ENCODE measurements around the gene ADIPOR2. TPM values are rescaled to one million over a fixed set of nuclear protein-coding genes. Genes with fewer than 3 reads are reported as not detected.
"Not testable (repeated sequence)": the region's sequence is repeated elsewhere in the genome, so short reads cannot be mapped to it uniquely, and the experiment has no call there.

The ADIPOR2 gene
- total RNA-seq, 4 donors from 2014 or later, result 75.1 to 119 (median 93.4) TPM

DNA sequence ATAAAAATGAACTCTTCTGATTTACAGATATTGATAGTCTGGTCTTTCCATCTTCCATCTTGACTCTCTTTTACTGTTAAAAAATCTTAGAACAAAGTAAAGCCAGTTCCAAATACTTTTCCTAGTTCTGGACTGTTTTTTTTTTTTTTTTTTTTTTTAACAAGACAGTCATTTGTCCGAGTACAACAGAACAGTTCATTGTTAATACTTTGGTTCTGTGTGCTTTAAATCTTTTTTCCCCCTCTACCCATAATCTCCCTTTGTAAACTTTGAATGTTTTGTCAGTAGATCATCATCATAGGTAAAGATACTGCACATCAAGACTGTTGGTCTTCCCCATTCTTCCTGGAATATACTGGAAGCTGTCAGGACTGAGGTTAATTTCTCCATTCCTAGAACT is 38.0 kb downstream of the ADIPOR2 start:
- DNase-seq (ENCODE audit: low spot score) (no peak), ATAC-seq (ENCODE audit: low FRiP score) (no peak)
- TF ChIP-seq, protein P1, sequence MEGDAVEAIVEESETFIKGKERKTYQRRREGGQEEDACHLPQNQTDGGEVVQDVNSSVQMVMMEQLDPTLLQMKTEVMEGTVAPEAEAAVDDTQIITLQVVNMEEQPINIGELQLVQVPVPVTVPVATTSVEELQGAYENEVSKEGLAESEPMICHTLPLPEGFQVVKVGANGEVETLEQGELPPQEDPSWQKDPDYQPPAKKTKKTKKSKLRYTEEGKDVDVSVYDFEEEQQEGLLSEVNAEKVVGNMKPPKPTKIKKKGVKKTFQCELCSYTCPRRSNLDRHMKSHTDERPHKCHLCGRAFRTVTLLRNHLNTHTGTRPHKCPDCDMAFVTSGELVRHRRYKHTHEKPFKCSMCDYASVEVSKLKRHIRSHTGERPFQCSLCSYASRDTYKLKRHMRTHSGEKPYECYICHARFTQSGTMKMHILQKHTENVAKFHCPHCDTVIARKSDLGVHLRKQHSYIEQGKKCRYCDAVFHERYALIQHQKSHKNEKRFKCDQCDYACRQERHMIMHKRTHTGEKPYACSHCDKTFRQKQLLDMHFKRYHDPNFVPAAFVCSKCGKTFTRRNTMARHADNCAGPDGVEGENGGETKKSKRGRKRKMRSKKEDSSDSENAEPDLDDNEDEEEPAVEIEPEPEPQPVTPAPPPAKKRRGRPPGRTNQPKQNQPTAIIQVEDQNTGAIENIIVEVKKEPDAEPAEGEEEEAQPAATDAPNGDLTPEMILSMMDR (IDR thresholded peaks at IDR 0.05), result no peak

- no peak for ATAC-seq (ENCODE audit: low FRiP score)
- TF ChIP-seq, protein P1 (IDR thresholded peaks at IDR 0.05), result no peak
- no peak for DNase-seq (ENCODE audit: low spot score)
Observed at GRCh38 chr12:1731019-1731687, 40.3 kb downstream of the ADIPOR2 start.

GRCh38 chr12:1731688-1732078 is 40.8 kb downstream of the ADIPOR2 start:
- DNase-seq (ENCODE audit: low spot score); ATAC-seq (ENCODE audit: low FRiP score): not testable (repeated sequence)

DNA sequence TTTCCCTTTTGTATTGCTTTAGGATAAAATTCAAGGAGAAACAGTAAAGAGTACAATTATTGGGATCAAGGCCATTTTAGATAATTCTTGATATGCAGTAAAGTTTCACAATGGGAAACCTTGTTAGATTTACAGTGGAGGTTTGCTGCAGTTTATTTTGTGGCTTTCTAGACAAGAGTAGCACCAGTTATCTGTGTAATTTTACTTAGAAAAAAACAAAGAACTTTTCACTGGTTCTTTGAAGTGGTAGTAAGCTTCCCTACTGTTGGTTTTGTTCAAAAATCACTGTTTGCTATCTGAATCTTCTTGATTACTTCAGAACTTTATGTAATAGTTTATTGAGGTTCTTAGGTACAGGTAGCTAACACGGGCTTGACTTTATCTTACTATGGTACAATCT is 42.0 kb downstream of the ADIPOR2 start:
- ATAC-seq (ENCODE audit: low FRiP score) (no peak), DNase-seq (ENCODE audit: low spot score) (no peak)
- TF ChIP-seq, protein P1 (IDR thresholded peaks at IDR 0.05), result no peak

DNA sequence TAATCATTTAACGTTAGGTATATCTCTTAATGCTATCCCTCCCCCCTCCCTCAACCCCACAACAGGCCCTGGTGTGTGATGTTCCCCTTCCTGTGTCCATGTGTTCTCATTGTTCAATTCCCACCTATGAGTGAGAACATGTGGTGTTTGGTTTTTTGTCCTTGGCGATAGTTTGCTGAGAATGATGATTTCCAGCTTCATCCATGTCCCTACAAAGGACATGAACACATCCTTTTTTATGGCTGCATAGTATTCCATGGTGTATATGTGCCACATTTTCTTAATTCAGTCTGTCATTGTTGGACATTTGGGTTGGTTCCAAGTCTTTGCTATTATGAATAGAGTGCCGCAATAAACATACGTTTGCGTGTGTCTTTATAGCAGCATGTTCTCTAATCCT is 42.8 kb downstream of the ADIPOR2 start:
- DNase-seq (ENCODE audit: low spot score); ATAC-seq (ENCODE audit: low FRiP score): not testable (repeated sequence)

DNA sequence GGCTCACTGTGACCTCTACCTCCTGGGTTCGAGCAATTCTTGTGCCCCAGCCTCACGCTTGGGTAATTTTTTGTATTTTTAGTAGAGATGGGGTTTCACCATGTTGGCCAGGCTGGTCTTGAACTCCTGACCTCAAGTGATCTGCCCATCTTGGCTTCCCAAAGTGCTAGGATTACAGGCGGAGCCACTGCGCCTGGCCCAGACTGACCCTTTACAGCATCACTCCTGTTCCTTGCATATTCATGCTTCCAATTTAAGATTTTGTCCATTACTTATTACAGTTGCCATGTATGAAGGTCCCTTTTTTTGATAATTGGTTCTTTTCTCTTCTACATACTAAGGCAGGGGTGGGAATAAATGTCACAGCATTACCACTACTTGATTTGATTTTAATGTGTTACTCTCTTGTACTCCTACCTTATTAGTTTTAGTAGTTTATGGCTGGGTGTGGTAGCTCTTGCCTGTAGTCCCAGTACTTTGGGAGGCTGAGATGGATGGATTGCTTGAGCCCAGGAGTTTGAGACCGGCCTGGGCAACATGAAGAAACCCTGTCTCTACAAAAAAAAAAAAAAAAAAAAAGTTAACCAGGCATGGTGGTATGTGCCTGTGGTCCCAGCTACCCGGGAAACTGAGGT is 46.9 kb downstream of the ADIPOR2 start:
- no peak for DNase-seq (ENCODE audit: low spot score)
- TF ChIP-seq, protein P1 (IDR thresholded peaks at IDR 0.05), result no peak
- ATAC-seq (ENCODE audit: low FRiP score), result no peak

- no peak for ATAC-seq (ENCODE audit: low FRiP score)
- TF ChIP-seq, protein P1 (IDR thresholded peaks at IDR 0.05), result no peak
Observed at GRCh38 chr12:1738446-1738845, 47.6 kb downstream of the ADIPOR2 start.

GRCh38 chr12:1739368-1739767 is 48.5 kb downstream of the ADIPOR2 start:
- TF ChIP-seq, protein P1 (IDR thresholded peaks at IDR 0.05), result no peak
- DNase-seq (ENCODE audit: low spot score), result no peak

More at GRCh38 chr12:1738446-1738845, 47.6 kb downstream of the ADIPOR2 start:
- no peak for DNase-seq (ENCODE audit: low spot score)

More at GRCh38 chr12:1739368-1739767, 48.5 kb downstream of the ADIPOR2 start:
- no peak for ATAC-seq (ENCODE audit: low FRiP score)
